Measurements from ENCODE around the gene FAM236C.
"Not testable (repeated sequence)": the region's sequence is repeated elsewhere in the genome, so short reads cannot be mapped to it uniquely, and the experiment has no call there.

The FAM236C gene

GRCh38 chrX:72912315-72912714 lies at the start of gene FAM236C:
FAM236C (plus strand) TSS chrX:72912615; CDS start chrX:72912715, 100 bp downstream.
- not testable (repeated sequence) for H3K79me2 ChIP-seq (ENCODE audit: control insufficient read depth, low read length); H3K9me3 ChIP-seq (ENCODE audit: control insufficient read depth, insufficient read depth, low read length); H3K9me2 ChIP-seq (replicated peaks; ENCODE audit: control insufficient read depth, low read length); H3K27me3 ChIP-seq (ENCODE audit: control insufficient read depth, low read length); H3F3A ChIP-seq (ENCODE audit: control insufficient read depth, insufficient read depth); H4K20me1 ChIP-seq (ENCODE audit: control insufficient read depth, insufficient read depth, low read depth, low read length); H3K4me3 ChIP-seq (ENCODE audit: low read length); H3K36me3 ChIP-seq (ENCODE audit: control insufficient read depth, low read length); H3K4me1 ChIP-seq (ENCODE audit: control insufficient read depth, low read length); H3K4me2 ChIP-seq (ENCODE audit: low read length); H3K27ac ChIP-seq (ENCODE audit: low read depth, low read length)

- H3K9me3 ChIP-seq (ENCODE audit: control insufficient read depth, insufficient read depth, low read length); H3K27ac ChIP-seq (ENCODE audit: low read depth, low read length); H3K27me3 ChIP-seq (ENCODE audit: control insufficient read depth, low read length); H3K79me2 ChIP-seq (ENCODE audit: control insufficient read depth, low read length); H4K20me1 ChIP-seq (ENCODE audit: control insufficient read depth, insufficient read depth, low read depth, low read length); H3K9me2 ChIP-seq (replicated peaks; ENCODE audit: control insufficient read depth, low read length); H3K4me3 ChIP-seq (ENCODE audit: low read length); H3K36me3 ChIP-seq (ENCODE audit: control insufficient read depth, low read length); H3F3A ChIP-seq (ENCODE audit: control insufficient read depth, insufficient read depth); H3K4me2 ChIP-seq (ENCODE audit: low read length); H3K4me1 ChIP-seq (ENCODE audit: control insufficient read depth, low read length): not testable (repeated sequence)
These were observed 29.5 kb upstream of the FAM236C start for GRCh38 chrX:72882898-72883297.

DNA sequence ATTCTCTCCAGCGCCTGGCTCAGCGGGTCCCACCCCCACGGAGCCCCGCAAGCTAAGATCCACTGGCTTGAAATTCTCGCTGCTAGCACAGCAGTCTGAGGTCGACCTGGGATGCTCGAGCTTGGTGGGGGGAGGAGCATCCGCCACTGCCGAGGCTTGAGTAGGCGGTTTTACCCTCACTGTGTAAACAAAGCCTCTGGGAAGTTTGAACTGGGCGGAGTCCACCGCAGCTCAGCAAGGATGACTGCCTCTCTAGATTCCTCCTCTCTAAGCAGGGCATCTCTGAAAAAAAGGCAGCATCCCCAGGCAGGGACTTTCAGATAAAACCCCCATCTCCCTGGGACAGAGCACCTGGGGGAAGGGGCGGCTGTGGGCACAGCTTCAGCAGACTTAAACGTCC lies 22.7 kb upstream of the FAM236C start:
- not testable (repeated sequence) for H3K27me3 ChIP-seq (ENCODE audit: control insufficient read depth, low read length); H3K4me2 ChIP-seq (ENCODE audit: low read length); H3K9me2 ChIP-seq (replicated peaks; ENCODE audit: control insufficient read depth, low read length); H3K36me3 ChIP-seq (ENCODE audit: control insufficient read depth, low read length); H3K4me1 ChIP-seq (ENCODE audit: control insufficient read depth, low read length); H3K9me3 ChIP-seq (ENCODE audit: control insufficient read depth, insufficient read depth, low read length); H3K4me3 ChIP-seq (ENCODE audit: low read length); H3K79me2 ChIP-seq (ENCODE audit: control insufficient read depth, low read length); H3F3A ChIP-seq (ENCODE audit: control insufficient read depth, insufficient read depth); H3K27ac ChIP-seq (ENCODE audit: low read depth, low read length); H4K20me1 ChIP-seq (ENCODE audit: control insufficient read depth, insufficient read depth, low read depth, low read length)

GRCh38 chrX:72916096-72916495 lies 3.7 kb downstream of the FAM236C start:
- not testable (repeated sequence) for H3F3A ChIP-seq (ENCODE audit: control insufficient read depth, insufficient read depth); H3K4me1 ChIP-seq (ENCODE audit: control insufficient read depth, low read length); H4K20me1 ChIP-seq (ENCODE audit: control insufficient read depth, insufficient read depth, low read depth, low read length); H3K79me2 ChIP-seq (ENCODE audit: control insufficient read depth, low read length); H3K27me3 ChIP-seq (ENCODE audit: control insufficient read depth, low read length); H3K27ac ChIP-seq (ENCODE audit: low read depth, low read length); H3K4me3 ChIP-seq (ENCODE audit: low read length); H3K9me2 ChIP-seq (replicated peaks; ENCODE audit: control insufficient read depth, low read length); H3K9me3 ChIP-seq (ENCODE audit: control insufficient read depth, insufficient read depth, low read length); H3K36me3 ChIP-seq (ENCODE audit: control insufficient read depth, low read length); H3K4me2 ChIP-seq (ENCODE audit: low read length)

GRCh38 chrX:72932283-72932682 lies 19.9 kb downstream of the FAM236C start:
- H3K9me2 ChIP-seq (replicated peaks; ENCODE audit: control insufficient read depth, low read length); H3K4me2 ChIP-seq (ENCODE audit: low read length); H3K79me2 ChIP-seq (ENCODE audit: control insufficient read depth, low read length); H4K20me1 ChIP-seq (ENCODE audit: control insufficient read depth, insufficient read depth, low read depth, low read length); H3K36me3 ChIP-seq (ENCODE audit: control insufficient read depth, low read length); H3K27ac ChIP-seq (ENCODE audit: low read depth, low read length); H3K9me3 ChIP-seq (ENCODE audit: control insufficient read depth, insufficient read depth, low read length); H3F3A ChIP-seq (ENCODE audit: control insufficient read depth, insufficient read depth); H3K27me3 ChIP-seq (ENCODE audit: control insufficient read depth, low read length); H3K4me3 ChIP-seq (ENCODE audit: low read length); H3K4me1 ChIP-seq (ENCODE audit: control insufficient read depth, low read length): not testable (repeated sequence)

DNA sequence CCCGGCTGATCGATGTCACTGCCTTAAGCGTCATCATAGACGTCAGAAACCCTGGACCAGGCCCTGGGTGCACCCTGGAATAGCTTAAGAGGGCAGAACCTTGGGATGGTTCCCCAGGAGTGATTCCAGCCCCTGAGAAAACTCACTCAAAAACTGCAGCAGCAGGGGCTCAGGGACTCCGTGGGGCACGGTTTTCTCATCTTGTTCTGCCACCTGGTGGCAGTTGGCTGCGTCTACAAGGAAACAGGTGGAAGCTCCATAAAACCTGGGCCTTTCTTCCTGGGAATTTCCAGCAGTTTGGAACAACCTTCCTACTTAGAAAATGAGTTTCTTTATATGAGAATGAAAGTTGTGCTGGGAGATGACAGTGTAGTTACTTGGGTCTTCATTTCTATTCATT lies 24.0 kb downstream of the FAM236C start:
- H3K27ac ChIP-seq (ENCODE audit: low read depth, low read length); H3K9me3 ChIP-seq (ENCODE audit: control insufficient read depth, insufficient read depth, low read length): not testable (repeated sequence)

GRCh38 chrX:72936882-72937455 lies 24.6 kb downstream of the FAM236C start:
- not testable (repeated sequence) for H3K27ac ChIP-seq (ENCODE audit: low read depth, low read length); H3K36me3 ChIP-seq (ENCODE audit: control insufficient read depth, low read length); H3K9me3 ChIP-seq (ENCODE audit: control insufficient read depth, insufficient read depth, low read length); H3K9me2 ChIP-seq (replicated peaks; ENCODE audit: control insufficient read depth, low read length); H4K20me1 ChIP-seq (ENCODE audit: control insufficient read depth, insufficient read depth, low read depth, low read length); H3K4me1 ChIP-seq (ENCODE audit: control insufficient read depth, low read length); H3K27me3 ChIP-seq (ENCODE audit: control insufficient read depth, low read length); H3K4me2 ChIP-seq (ENCODE audit: low read length); H3K4me3 ChIP-seq (ENCODE audit: low read length); H3K79me2 ChIP-seq (ENCODE audit: control insufficient read depth, low read length); H3F3A ChIP-seq (ENCODE audit: control insufficient read depth, insufficient read depth)

More for the DNA sequence above, 24.0 kb downstream of the FAM236C start:
- H3F3A ChIP-seq (ENCODE audit: control insufficient read depth, insufficient read depth); H3K4me3 ChIP-seq (ENCODE audit: low read length); H4K20me1 ChIP-seq (ENCODE audit: control insufficient read depth, insufficient read depth, low read depth, low read length); H3K9me2 ChIP-seq (replicated peaks; ENCODE audit: control insufficient read depth, low read length); H3K4me2 ChIP-seq (ENCODE audit: low read length); H3K79me2 ChIP-seq (ENCODE audit: control insufficient read depth, low read length); H3K4me1 ChIP-seq (ENCODE audit: control insufficient read depth, low read length); H3K36me3 ChIP-seq (ENCODE audit: control insufficient read depth, low read length); H3K27me3 ChIP-seq (ENCODE audit: control insufficient read depth, low read length): not testable (repeated sequence)

DNA sequence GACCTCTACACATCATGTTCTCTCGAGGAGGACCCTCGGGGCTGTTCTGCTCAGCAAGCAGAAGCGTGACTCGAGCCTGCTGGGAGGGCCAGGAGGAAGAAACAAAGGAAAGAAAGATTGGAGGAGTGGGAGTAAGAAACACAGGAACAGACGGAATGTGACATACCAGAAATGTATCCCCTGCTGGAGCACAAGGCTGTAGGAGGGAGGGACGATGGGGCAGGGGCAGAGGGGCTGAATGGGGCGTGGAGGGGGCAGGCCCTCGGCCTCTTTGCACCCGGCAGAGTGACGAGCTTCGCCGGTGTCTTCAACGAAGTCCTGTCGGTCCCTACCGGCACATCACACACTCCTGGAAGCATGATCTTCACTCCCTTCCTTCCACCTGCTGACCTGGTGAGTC lies 25.5 kb downstream of the FAM236C start, which contains the start of gene FAM236A:
Gene FAM236A, plus strand, starts transcription at position 301 of the 400 bp plus-strand sequence. Its CDS starts 57 bp downstream, at position 358.
- not testable (repeated sequence) for H4K20me1 ChIP-seq (ENCODE audit: control insufficient read depth, insufficient read depth, low read depth, low read length); H3K4me2 ChIP-seq (ENCODE audit: low read length); H3K9me3 ChIP-seq (ENCODE audit: control insufficient read depth, insufficient read depth, low read length); H3K27ac ChIP-seq (ENCODE audit: low read depth, low read length); H3K79me2 ChIP-seq (ENCODE audit: control insufficient read depth, low read length); H3F3A ChIP-seq (ENCODE audit: control insufficient read depth, insufficient read depth); H3K4me3 ChIP-seq (ENCODE audit: low read length); H3K27me3 ChIP-seq (ENCODE audit: control insufficient read depth, low read length); H3K9me2 ChIP-seq (replicated peaks; ENCODE audit: control insufficient read depth, low read length); H3K36me3 ChIP-seq (ENCODE audit: control insufficient read depth, low read length); H3K4me1 ChIP-seq (ENCODE audit: control insufficient read depth, low read length)

All from DOHH2 (cell line).